ENCODE measurements around the gene EPAS1.

The EPAS1 gene

GRCh38 chr2:46345775-46346174 is 48.6 kb downstream of the EPAS1 start:
- H3K9me3 Mint-ChIP-seq = no peaks in the 10 kb centered on the region
- H3K27me3 Mint-ChIP-seq = no peaks in the 10 kb centered on the region
- H3K36me3 Mint-ChIP-seq (ENCODE audit: low read depth) = no peaks in the 10 kb centered on the region
- H3K4me1 Mint-ChIP-seq (ENCODE audit: low read depth) = peaks cover 32% of the 10 kb centered on the region
- H3K4me3 Mint-ChIP-seq = no peak overlapping the region
- no peak overlapping the region for H3K27ac Mint-ChIP-seq

DNA sequence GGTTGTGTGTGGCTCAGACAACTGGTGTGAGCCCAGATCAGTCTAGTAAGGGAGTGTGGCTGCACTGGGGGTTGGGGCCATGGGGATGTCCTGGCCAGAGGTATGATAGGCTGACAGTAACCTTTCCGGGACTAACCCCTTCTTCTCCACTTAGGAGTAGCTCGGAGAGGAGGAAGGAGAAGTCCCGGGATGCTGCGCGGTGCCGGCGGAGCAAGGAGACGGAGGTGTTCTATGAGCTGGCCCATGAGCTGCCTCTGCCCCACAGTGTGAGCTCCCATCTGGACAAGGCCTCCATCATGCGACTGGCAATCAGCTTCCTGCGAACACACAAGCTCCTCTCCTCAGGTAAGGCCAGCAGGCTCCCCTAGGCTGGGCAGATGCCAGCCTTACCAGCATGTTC is 49.5 kb downstream of the EPAS1 start:
- H3K4me1 Mint-ChIP-seq (ENCODE audit: low read depth) = peaks cover 39% of the 10 kb centered on the region
- no peaks in the 10 kb centered on the region for H3K27me3 Mint-ChIP-seq
- H3K4me3 Mint-ChIP-seq = no peak overlapping the region
- H3K9me3 Mint-ChIP-seq = no peaks in the 10 kb centered on the region
- no peaks in the 10 kb centered on the region for H3K36me3 Mint-ChIP-seq (ENCODE audit: low read depth)
- H3K27ac Mint-ChIP-seq = no peak overlapping the region

DNA sequence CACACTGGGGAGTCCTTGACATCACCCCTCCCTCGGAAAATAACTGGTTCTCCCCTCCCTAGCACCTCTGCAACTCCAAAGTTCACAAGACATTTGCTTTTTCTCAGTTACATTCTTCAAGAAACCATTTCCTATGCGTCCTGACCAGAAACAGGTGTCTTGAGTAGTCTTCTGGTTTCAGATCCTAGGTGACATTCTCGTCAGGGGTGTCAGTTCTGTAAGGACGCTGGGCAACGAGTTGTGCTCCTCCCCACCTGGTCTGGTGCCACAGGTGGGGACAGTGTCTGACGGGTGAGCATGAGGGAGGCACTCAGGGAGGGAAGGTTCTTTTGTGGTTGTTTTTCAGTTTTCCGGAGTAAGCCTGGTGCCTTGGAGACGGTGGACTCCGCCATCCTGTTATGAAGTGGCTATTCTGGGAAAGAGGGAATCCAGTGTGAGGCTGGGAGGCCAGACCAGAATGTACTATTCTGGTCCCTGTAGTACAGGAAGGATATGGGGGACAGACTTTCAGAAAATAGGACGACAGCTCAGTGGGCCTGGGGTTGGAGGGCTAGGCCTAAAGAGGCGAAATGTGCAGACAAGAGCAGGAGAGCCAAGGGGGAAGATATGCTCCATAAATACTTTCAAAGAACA is 50.6 kb downstream of the EPAS1 start:
- Mint-ChIP-seq H3K36me3 (ENCODE audit: low read depth) (no peaks in the 10 kb centered on the region), H3K9me3 (no peaks in the 10 kb centered on the region), H3K4me3 (no peak overlapping the region), H3K27me3 (no peaks in the 10 kb centered on the region), H3K4me1 (ENCODE audit: low read depth) (peaks cover 49% of the 10 kb centered on the region), H3K27ac (no peak overlapping the region)

DNA sequence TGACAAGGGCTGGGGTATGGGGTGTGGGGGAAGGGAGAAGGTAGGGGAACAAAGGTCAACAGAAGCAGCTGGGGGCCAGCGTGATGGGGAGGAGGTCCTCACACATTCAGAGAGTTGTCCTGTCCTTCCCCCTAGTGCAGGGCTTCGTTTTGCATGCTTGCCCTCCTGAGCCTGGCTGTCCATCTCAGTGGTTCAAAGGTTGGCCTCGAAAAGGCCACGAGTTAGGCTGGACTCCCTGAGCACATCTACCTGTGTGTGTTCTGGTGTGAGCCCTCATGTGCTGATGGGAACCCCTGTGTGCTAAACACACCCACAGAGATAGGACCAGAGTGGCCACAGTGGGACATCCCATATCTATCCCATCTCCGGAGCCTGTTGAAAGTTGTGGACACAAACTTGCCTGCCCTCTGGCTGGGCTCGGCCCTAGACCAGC is 51.9 kb downstream of the EPAS1 start:
- H3K4me1 Mint-ChIP-seq (ENCODE audit: low read depth) = peaks cover 63% of the 10 kb centered on the region
- H3K9me3 Mint-ChIP-seq = no peaks in the 10 kb centered on the region
- H3K4me3 Mint-ChIP-seq = no peak overlapping the region
- no peak overlapping the region for H3K27ac Mint-ChIP-seq
- H3K27me3 Mint-ChIP-seq = no peaks in the 10 kb centered on the region
- H3K36me3 Mint-ChIP-seq (ENCODE audit: low read depth) = no peaks in the 10 kb centered on the region

GRCh38 chr2:46350029-46350689 is 53.0 kb downstream of the EPAS1 start:
- Mint-ChIP-seq H3K9me3 (no peaks in the 10 kb centered on the region), H3K27me3 (no peaks in the 10 kb centered on the region), H3K27ac (peak overlapping the region; percentile 92), H3K4me1 (ENCODE audit: low read depth) (peaks cover 64% of the 10 kb centered on the region), H3K4me3 (peak overlapping the region; percentile 40), H3K36me3 (ENCODE audit: low read depth) (no peaks in the 10 kb centered on the region)

- H3K9me3 Mint-ChIP-seq = no peaks in the 10 kb centered on the region
- no peaks in the 10 kb centered on the region for H3K36me3 Mint-ChIP-seq (ENCODE audit: low read depth)
- H3K4me3 Mint-ChIP-seq = peak overlapping the region; percentile 80
- H3K27ac Mint-ChIP-seq = peak overlapping the region; percentile 92
- peaks cover 69% of the 10 kb centered on the region for H3K4me1 Mint-ChIP-seq (ENCODE audit: low read depth)
- no peaks in the 10 kb centered on the region for H3K27me3 Mint-ChIP-seq
Measured at GRCh38 chr2:46351098-46351749, 54.0 kb downstream of the EPAS1 start.

DNA sequence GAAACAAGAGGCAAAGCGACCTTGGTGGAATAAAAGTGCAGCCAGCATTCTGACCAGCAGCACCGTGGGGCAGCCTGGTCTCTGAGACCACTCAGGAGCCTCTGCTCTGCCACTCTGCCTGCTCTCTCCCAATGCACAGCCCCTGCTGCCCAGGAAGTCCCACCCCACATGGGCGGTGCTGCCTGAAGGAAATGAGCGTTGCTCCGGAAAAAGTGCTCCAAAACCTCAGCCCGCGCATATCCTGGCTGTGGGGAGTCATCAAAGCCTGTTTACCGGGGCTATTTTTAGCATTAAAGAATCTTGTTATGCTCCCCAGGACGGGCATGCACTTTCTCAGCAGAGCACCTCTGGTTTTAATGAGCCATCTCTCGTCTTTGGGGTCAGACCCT is 54.5 kb downstream of the EPAS1 start:
- Mint-ChIP-seq H3K4me1 (ENCODE audit: low read depth) (peaks cover 74% of the 10 kb centered on the region), H3K27ac (peak overlapping the region; percentile 92), H3K36me3 (ENCODE audit: low read depth) (no peaks in the 10 kb centered on the region), H3K9me3 (no peaks in the 10 kb centered on the region), H3K4me3 (peak overlapping the region; percentile 80), H3K27me3 (no peaks in the 10 kb centered on the region)

- Mint-ChIP-seq H3K36me3 (ENCODE audit: low read depth) (no peaks in the 10 kb centered on the region), H3K4me1 (ENCODE audit: low read depth) (peaks cover 79% of the 10 kb centered on the region), H3K27ac (no peak overlapping the region), H3K4me3 (peak overlapping the region; percentile 80), H3K9me3 (no peaks in the 10 kb centered on the region), H3K27me3 (no peaks in the 10 kb centered on the region)
Measured at GRCh38 chr2:46352621-46353020, 55.4 kb downstream of the EPAS1 start.

GRCh38 chr2:46353509-46353908 is 56.3 kb downstream of the EPAS1 start:
- Mint-ChIP-seq H3K36me3 (ENCODE audit: low read depth) (no peaks in the 10 kb centered on the region), H3K4me1 (ENCODE audit: low read depth) (peaks cover 73% of the 10 kb centered on the region), H3K4me3 (no peak overlapping the region), H3K27me3 (no peaks in the 10 kb centered on the region), H3K27ac (no peak overlapping the region), H3K9me3 (no peaks in the 10 kb centered on the region)

- peaks cover 52% of the 10 kb centered on the region for H3K4me1 Mint-ChIP-seq (ENCODE audit: low read depth)
Measured at GRCh38 chr2:46355756-46356155, 58.5 kb downstream of the EPAS1 start.

DNA sequence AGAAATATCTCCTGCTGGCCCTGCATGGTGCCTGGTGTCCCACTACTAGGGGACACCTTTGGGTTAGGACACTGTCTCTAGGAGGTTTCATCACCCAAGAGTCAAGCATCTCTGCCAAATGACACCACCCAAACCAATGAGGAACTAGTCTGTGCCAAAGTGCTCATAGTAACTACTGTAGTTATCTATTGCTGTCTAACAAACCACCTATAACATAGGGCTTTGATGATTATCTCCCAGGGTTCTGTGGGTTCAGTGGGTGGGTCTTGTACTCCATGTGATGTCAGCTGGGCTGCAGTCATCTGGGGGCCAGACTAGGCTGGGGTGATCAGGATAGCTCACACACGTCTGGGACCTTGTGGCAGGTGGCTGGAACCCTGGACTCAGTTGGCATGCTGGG is 59.8 kb downstream of the EPAS1 start:
- H3K36me3 Mint-ChIP-seq (ENCODE audit: low read depth) = no peaks in the 10 kb centered on the region

More at GRCh38 chr2:46355756-46356155, 58.5 kb downstream of the EPAS1 start:
- H3K27me3 Mint-ChIP-seq = no peaks in the 10 kb centered on the region
- no peaks in the 10 kb centered on the region for H3K9me3 Mint-ChIP-seq
- H3K36me3 Mint-ChIP-seq (ENCODE audit: low read depth) = no peaks in the 10 kb centered on the region
- H3K4me3 Mint-ChIP-seq = no peak overlapping the region
- no peak overlapping the region for H3K27ac Mint-ChIP-seq

GRCh38 chr2:46358713-46359112 is 61.5 kb downstream of the EPAS1 start:
- Mint-ChIP-seq H3K4me3 (no peak overlapping the region), H3K27ac (no peak overlapping the region), H3K36me3 (ENCODE audit: low read depth) (no peaks in the 10 kb centered on the region), H3K9me3 (no peaks in the 10 kb centered on the region), H3K4me1 (ENCODE audit: low read depth) (peaks cover 34% of the 10 kb centered on the region), H3K27me3 (no peaks in the 10 kb centered on the region)

More for the DNA sequence above, 59.8 kb downstream of the EPAS1 start:
- Mint-ChIP-seq H3K27ac (no peak overlapping the region), H3K27me3 (no peaks in the 10 kb centered on the region), H3K9me3 (no peaks in the 10 kb centered on the region), H3K4me3 (no peak overlapping the region), H3K4me1 (ENCODE audit: low read depth) (peaks cover 40% of the 10 kb centered on the region)

GRCh38 chr2:46360303-46360702 is 63.1 kb downstream of the EPAS1 start:
- Mint-ChIP-seq H3K36me3 (ENCODE audit: low read depth) (no peaks in the 10 kb centered on the region), H3K27me3 (no peaks in the 10 kb centered on the region), H3K9me3 (no peaks in the 10 kb centered on the region), H3K4me3 (no peak overlapping the region), H3K4me1 (ENCODE audit: low read depth) (peaks cover 35% of the 10 kb centered on the region), H3K27ac (no peak overlapping the region)

GRCh38 chr2:46361920-46362666 is 64.9 kb downstream of the EPAS1 start:
- Mint-ChIP-seq H3K27me3 (no peaks in the 10 kb centered on the region), H3K4me1 (ENCODE audit: low read depth) (peaks cover 21% of the 10 kb centered on the region), H3K4me3 (no peak overlapping the region), H3K36me3 (ENCODE audit: low read depth) (no peaks in the 10 kb centered on the region), H3K27ac (no peak overlapping the region), H3K9me3 (no peaks in the 10 kb centered on the region)

- H3K36me3 Mint-ChIP-seq (ENCODE audit: low read depth) = no peaks in the 10 kb centered on the region
- H3K4me3 Mint-ChIP-seq = no peak overlapping the region
- no peaks in the 10 kb centered on the region for H3K27me3 Mint-ChIP-seq
- H3K4me1 Mint-ChIP-seq (ENCODE audit: low read depth) = peaks cover 17% of the 10 kb centered on the region
- H3K9me3 Mint-ChIP-seq = no peaks in the 10 kb centered on the region
- no peak overlapping the region for H3K27ac Mint-ChIP-seq
Measured at GRCh38 chr2:46362667-46363012, 65.4 kb downstream of the EPAS1 start.
